Stromal cell of bone marrow (primary cell): ENCODE data around the gene EHD4.

Experiments used
- DNase-seq: peaks from one replicate; pipeline ENCODE4 v3.0.0-alpha.2; 2012; ENCODE audit warnings: low read depth

The EHD4 gene

DNA sequence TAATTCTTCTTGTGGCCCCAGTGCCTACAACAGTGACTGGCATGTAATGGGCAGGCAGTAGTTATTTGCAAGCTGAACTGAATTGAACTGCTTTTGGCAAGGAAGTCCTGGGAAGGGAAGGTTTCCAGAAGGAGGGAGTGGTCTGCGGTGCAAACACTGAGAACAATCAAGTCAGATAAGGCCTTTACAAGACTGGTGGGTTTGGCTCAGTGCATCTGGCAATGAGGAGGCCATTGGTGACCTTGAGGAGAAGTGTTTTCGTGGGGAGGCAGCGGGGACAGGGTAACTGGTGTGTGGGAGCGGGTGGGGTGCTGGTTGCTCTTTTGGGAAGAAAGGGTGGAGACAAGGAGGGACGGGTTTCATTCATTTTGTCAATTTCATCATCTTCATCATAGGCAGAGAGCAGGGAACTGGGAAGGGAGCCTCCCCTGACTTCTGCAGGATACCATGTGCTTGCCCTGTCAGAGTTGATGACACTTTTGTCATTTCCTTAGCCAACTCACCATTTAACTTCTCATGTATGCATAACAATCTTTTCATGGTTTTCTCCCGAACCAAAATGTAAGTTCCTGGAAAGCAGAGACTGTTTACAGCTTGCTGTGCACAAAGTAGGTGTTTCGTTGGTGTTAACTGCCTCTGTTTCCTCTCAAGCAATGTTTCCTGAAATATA is 8.4 kb upstream of the EHD4 start:
- DNase-seq: no peak

DNA sequence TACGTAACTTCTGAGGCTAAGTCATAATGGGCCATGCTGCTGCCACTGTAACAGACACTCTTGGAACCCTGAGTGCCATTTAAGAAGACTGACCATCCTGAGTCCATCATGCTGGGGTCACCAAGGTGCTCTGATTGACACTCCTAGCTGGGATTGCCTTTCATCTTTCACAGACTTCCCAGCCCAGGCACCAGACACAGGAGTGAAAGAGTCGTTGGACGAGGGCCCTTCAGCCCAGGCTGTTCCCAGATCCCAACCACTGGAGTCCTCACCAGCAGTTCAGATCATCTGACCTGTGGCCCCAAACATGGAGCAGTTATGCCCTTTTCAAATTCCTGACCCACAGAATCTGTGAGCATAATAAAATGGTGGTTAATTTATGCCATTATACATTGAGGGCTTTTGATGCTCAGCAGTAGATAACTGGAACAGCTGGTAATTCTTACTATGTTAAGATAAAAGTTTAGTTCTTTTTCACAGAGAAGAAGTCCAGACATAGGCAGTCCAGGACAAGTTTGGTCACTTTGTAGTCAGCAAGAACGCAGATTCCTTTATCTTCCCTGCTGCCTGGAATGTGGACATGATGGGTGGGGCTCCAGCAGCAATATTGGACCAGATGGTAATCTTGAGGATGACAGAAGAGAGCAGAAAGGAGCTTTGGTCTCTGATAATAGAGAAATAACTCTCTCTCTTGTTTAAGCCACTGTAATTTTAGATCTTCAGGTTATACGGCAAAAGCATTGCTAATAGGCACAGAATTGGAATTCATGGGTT is 7.3 kb upstream of the EHD4 start:
- no peak for DNase-seq

DNA sequence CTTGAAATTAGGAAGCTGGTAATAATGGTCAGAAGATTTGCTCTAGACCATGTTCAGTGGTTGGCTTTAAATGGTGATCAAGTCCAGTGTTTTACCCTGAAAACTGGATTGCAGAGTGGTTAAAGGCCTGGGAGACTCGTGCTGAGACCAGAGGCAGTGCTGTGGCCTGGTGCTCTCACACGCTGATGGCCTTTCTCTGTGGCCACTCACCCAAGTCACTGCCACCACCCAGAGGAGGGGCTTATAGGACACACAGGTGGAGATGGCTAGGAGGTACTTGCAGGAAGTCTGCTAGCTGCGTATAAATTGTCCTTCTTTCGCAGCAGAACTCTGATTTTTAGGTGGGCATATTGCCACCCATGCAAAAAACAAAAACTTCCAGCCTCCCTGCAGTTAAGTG is 6.2 kb upstream of the EHD4 start:
- DNase-seq: no peak

DNA sequence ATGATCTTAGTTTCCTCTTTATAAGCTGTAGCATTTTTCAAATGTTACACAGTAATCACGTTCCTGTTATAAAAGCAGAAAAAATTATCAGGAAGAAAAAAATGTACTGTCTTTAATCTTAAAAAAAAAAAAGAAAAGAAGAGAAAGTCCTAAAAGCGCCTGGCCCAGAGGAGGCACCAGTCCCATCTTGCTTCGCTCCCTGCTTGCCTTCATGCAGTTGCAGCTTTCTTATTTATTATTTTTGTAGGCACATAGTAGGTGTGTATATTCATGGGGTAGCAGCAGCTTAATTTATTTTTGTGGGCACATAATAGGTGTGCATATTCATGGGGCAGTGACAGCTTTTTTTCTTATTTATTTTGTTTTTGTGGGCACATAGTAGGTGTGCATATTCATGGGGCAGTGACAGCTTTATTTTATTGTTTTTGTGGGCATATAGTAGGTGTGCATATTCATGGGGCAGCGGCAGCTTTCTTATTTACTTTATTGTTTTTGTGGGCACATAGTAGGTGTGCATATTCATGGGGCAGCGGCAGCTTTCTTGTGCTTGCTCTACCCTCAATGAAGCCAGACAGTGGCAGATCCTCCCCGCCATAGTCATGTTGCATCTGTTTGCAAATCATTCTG is 5.5 kb upstream of the EHD4 start:
- DNase-seq: no peak

DNA sequence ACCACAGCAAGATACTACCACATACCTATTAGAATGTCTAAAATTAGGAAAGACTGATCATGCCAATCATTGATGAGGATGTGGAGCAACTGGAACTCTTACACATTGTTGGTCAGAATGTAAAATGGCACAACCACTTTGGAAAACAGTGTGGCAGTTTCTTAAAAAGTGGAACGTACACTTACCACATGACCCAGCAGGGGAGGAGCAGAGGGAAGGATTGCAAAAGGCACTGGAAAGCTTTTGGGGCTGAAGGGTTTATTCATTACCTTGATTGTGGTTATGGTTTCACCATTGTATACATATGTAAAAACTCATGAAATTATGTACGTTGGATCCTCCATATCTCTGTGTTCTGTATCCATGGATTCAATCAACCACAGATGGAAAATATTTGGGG is 3.3 kb upstream of the EHD4 start:
- DNase-seq: no peak

DNA sequence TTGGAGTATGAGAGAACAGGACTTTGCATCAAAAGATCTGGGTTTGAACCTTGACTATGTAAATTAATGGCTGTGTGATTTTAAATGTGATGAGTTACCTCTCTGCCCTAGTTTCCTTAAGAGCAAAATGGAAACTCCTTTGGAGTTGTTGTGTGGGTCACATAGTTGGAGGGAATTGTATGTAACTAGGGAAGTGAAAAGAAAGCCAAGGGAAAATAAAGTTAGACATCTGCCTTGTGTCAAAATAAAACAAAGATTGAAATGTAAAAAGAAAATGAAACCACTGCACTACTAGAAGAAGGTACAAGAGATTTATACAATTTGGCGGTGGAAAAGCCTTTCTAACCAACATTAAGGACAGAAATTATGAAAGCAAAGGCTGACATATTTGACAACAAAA is 1.7 kb upstream of the EHD4 start:
- DNase-seq: no peak

DNA sequence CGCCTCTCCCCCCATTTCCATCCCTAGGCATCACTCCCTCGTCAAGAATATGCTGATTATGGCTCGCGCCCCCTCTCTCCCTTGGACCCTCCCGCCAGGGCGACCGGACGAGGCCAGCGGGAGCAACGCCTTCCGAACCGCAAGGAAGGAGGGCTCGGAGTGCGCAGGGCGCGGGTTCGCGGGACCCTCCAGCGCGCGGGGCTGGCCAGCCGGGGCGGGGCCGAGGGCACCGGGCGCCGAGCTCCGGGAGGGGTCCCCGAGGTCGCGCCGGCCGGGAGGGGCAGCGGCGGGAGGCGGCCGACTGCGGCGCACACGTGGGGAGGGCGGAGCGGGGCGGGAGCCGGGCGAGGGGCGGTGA is 483 bp downstream of the EHD4 start:
- DNase-seq: no peak

DNA sequence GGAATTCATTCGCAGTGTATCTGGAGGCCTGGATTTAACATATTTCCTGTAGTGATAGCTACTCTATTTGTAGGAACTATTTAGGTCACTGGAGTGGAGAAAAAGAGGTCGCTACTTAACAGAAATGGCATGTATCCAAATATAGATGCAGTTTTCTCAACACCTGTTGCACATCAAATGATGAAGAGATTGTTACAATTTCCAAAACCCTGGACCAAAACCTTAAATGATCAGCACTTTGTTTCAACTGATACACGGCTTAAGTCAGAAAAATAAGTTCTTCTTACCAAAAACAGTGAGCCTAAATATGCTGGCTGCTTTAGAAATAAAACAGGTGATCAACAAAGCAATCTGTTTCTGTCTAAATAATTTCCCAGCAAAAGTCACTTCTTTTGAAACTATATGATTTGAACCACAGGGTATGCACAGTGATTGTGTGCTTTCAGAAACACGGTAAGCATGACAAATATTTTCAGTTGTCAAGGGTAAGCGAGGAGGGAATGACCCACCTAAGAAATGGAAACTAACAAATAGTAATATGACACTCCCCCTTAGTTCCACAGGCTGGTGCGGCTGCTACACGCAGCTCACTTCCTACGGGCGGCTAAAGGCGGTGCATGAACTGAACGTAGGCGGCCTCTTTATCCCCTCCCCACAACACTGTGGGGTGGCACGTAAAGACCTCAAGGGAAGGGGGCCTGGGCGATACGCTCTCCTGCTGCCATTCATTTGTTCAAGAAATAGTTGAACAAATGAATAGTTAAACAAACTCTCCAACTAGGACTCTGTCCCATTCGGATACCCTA is 1.1 kb downstream of the EHD4 start:
- DNase-seq: peak; percentile 28

DNA sequence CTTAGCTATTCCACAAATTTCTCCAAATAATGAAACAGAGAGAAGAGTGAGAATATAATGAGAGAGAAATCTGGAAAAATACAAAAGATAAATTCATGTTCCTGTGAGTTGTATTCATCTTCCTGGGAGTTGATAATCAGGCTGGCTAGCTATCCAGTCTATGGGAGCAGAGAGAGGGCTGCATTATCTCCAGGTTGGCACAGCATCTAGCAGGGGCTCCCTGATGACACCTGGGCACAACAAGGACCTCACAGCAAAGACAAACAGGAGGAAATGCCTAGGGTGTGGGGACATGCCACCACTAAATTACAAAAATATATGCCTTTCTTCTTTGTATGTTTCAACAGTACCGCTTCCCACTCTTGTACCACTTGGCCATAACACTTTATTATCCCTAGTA is 1.9 kb downstream of the EHD4 start:
- DNase-seq: no peak

DNA sequence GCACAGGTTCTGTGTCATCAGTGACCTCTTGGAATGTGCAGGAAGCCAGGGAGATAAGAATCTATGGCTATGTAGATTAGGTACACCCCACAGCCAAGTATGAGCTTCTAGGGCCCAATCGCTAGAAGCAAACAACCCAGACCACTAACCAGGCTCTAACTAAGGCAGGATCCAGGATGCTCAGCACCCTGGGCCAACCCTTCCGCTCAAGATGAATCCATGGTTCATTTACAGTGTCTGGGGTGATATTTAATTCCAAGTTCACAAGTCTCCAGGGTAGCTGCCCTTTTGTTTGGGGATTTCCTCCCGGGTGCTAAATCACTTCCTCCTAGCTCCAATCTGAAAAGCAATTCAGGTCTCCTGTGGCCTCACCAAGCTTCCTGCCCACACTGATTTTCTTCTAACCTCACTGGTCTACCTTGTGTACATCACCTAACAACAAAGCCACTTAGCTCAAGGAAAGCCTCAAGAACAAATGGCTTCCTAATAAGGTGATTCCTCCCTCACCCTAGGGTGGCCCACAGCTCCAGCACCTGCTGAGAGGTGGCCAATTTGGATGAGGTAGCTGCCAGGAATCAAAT is 2.4 kb downstream of the EHD4 start:
- no peak for DNase-seq

DNA sequence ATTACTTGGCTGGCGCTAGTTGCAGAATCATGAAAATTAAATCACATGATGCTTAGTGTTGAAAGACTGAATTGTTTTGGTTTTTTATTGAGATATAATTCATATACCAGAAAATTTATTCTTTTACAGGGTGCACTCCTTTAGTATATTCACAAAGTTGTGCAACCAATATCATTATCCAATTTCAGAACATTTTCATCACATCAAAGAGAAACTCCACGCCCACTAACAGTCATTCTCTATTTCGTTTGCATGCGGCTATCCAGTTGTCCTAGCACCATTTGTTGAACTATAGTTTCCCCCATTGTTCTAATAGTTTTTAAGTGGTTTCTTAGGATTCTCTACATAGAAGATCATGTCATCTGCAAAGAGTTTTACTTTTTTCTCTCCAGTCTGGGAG is 3.7 kb downstream of the EHD4 start:
- no peak for DNase-seq

DNA sequence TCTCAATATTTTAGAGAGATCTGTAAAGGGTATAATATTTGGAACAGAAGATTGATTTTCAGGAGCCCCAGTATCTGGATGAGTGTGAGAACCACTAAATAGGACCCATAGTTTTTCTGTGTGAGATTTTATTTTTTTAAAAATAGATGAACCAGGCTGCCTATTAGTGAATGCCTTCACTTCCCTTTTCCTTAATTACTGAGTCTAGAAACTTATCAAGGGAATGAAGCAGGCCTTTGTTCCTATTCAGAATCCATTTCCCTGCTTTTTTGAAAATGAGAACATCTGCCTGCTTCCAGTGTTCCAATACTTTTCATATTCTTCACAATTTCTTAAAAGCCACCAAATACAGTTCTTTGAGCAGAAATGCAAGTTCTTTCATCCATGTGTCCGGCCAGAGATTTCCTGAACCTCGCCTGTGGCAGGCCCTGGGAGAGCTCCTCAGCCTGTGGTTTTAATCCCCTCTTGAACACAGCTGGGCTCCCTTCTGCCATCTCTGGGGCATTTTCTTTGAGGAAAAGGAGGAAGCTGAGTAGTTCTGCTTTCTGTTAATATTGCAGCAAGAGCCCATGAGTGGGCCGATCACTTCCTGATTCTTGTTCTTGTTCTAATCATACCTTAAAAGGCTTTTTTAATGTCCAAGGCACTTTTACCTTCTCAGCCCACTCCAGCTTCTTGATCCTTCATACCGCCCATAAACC is 4.7 kb downstream of the EHD4 start:
- DNase-seq: no peak

DNA sequence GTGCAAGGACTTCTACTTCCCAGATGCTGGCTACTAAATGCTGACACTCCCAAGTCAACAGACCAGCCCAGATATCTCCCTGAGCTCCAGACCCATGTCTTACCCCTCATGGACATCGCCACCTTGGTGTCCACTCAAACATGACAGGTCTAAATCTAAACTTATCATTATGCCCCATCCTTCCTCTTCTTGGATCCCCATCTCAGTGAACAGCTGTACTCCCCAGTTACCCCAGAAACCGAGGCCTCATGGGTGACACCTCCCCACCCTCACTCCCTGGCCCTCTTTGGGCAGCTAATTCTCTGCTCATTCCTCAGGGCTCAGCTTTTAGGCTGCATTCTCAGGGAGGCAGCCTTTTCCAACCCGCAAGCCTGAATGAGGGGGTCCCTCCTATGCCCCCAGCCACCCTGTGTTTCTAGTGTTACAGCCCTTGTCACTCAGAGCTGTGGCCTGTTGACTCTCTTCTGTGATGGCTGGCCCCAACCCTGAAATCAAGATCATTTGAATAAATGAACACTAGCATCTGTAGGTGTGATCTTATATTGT is 5.4 kb downstream of the EHD4 start:
- no peak for DNase-seq

DNA sequence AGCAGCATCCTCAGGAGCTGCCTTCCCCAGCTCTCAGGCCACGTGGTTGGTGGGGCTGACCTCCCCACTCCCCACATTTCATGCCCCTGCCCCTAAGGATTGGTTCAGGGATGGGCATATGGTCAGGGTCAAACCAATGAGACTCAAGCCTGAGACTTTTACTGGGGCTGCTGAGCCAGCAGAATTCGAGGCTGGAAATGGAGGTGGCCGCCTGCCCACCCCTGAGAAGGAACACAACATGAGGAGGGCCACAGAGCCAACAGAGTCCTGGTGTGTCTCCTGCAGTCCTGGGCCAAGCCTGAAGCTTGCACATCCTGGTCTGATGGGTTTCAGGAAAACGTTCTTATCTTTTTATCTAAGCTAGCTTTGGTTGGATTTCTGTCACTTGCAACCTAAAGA is 5.9 kb downstream of the EHD4 start:
- no peak for DNase-seq

DNA sequence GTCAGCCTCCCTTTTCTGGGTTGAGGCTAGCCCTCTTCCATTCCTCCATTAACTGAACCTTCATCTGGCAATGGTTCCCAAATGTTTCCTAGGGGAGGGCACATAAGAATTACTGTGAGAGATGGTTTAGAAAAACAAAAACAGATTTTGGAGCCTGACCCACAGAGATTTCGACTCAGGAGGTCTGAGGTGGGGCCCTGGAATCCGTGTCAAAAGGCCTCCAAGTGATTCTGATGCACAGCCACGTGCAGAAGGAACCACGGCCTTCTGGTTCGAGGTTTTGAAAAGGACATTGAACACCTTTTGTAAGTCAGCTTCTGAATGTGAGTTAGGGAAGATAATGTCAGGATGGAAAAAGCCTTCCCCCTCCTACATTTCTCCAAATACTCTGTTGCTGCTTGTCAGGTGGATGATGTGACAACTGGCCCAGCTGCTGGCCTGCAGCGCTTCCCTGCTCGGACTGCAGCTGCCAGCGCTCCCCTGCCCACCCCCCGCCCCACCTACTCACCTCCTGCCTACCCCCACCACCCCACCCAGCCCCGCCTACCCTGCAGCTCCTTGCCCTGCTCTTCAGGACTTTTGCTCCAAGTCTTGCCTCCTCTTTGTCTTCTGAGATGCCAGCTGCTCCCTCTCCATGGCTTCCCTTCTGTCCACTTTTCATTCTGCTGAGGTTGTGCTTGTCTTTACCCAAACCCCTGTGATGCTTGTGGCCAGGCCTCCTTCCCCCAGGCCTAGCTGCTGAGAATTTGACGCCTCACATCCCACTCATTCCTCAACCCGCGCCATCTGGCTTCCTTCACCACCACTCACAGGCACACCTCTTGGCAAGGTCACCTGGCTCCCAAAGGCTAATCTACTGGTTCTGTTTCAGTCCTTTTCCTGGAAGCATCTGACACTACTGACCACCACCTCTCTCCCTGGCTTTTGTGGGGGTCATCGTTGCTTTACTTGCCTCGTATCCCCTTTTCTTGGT is 6.6 kb downstream of the EHD4 start:
- DNase-seq: no peak

DNA sequence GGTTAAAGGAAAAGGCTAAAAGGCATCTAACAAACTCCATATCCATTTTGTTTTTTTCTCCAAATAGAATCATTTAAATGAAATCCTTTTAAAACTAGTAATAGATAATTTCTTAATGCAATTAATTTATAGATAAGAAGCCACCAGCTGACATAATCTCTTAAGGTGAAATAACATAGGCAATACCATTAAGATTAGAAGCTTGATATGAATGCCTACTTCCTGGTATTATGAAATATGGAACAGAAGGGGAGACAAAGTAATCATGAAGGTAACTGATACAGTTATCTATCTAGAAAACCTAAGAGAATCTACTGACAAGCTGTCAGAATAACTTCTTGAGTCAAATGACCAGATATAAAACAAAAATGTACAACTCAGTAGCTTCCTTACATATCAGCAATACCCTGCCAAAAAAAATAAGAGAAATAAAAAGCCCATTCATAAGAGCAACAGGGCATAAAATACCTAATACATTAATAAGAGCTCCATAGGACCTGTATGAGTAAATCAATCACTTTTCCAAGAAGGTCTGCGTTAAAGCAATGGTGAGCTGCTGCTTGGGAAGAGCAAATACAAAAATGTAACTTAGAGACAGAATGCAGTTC is 10.7 kb downstream of the EHD4 start:
- DNase-seq: no peak

DNA sequence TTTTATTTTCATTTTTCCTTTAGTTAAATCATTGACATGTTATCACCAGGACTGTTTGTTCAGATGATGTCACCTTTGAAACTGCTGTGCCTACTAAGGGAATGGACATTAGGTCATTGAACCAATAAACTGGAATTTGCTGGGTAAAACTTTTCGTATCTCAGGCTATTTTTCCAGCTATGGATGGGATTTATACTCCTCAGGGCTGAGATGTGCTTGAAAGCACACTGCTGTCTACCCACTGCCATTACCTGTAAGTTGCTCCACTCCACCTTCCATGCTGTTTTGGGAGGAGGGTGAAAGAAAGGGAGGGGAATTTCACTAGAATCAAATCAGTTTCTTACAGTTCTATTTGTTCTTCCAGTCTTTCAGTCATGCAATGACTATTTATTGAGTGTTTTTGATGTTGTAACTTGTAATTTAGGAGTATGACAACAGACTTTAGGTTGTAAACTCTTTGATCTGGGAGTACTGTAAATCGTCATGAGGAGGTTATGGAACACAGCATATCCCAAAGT is 11.3 kb downstream of the EHD4 start:
- no peak for DNase-seq

DNA sequence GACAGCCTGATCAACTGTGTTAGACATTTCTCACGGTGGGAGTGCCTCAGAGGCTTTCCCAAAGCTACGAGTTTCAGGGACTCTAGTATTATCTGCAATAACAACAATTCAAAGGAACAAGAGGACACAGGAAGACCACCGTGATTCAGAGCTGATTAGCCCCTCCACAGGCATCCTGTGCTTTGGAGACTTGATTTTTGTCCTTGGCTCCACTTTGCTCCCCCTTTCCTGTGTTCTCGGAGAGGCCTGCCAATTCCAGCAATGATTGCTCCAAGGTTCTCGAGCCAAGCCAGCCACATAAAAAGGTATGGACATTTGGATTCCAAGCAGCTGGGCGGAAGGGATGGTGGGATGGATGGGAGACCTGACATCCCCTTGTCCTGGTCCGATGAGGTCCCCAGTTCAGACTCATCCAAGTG is 14.3 kb downstream of the EHD4 start:
- DNase-seq: no peak
